Ovary (tissue), 9 donors: ENCODE results near the gene RBM44. TPM values are rescaled to one million over a fixed set of nuclear protein-coding genes. Genes with fewer than 3 reads are reported as not detected.

Source experiments
- DNase-seq, 5 donors: peaks; one replicate each; pipeline ENCODE4 v3.0.0-alpha.2; 2019 to 2020
- H3K27ac ChIP-seq, 2 donors: fragments of 200-600 bp; one replicate each; pipeline versions ENCODE4 v1.5.1 to v1.8.0; 2019 to 2022
- H3K27me3 ChIP-seq: fragments of 200-600 bp; one replicate; pipeline ENCODE4 v1.8.0; 2022
- H3K36me3 ChIP-seq: fragments of 200-600 bp; sonication (generic); one replicate; pipeline ENCODE4 v1.5.1; 2019
- H3K4me1 ChIP-seq: one replicate; pipeline ENCODE4 v1.8.1; 2013; ENCODE audit warnings: mild to moderate bottlenecking, moderate library complexity; ENCODE audit not compliant: insufficient read depth
- H3K4me3 ChIP-seq: fragments of 200-600 bp; sonication (generic); one replicate; pipeline ENCODE4 v1.5.1; 2017
- H3K9me3 ChIP-seq, 2 donors: fragments of 200-600 bp in 1 of 2; sonication (generic) in 1 of 2; one replicate each; pipeline versions ENCODE4 v1.5.1 to v1.8.1; 2013 to 2019; ENCODE audit warnings: mild to moderate bottlenecking in 1 of 2, moderate library complexity in 1 of 2
- CTCF ChIP-seq, 3 donors: fragments of 450-650 bp in 2 of 3; fragments of 200-600 bp in 1 of 3; IDR thresholded peaks; one replicate each; pipeline versions ENCODE4 v1.5.1 to v1.8.0; 2016 to 2022; ENCODE audit warnings: antibody characterized with exemption in 3 of 3, mild to moderate bottlenecking in 1 of 3
- EP300 ChIP-seq: sonication (generic); formaldehyde crosslinking; IDR thresholded peaks from one replicate; pipeline ENCODE4 v1.6.1; 2017; ENCODE audit warnings: antibody characterized with exemption
- POLR2A ChIP-seq: fragments of 450-650 bp; IDR thresholded peaks from one replicate; pipeline ENCODE4 v1.6.1; 2017; ENCODE audit warnings: antibody characterized with exemption, mild to moderate bottlenecking, moderate library complexity
- WGBS, 3 donors: extraction: QIAGEN DNeasy Blood & Tissue Kit in 1 of 3; methylation state at CpG; one replicate each; pipeline versions ENCODE4 v1.1.5 to v1.1.7; 2013 to 2017; 5-methylcytosine and 5-hydroxymethylcytosine counted together
- intact Hi-C, 4 donors: fragments of 100-400 bp; cut with DNase I; formaldehyde crosslinking; loops; one replicate each; pipeline versions ENCODE4 v1.11.0 to v1.15.1; 2022 to 2023
- polyA plus RNA-seq, 2 donors: library from polyadenylated mRNA; stranded (reverse); fragments of 200-250 nt in 1 of 2; fragments of 350-450 nt in 1 of 2; fragmentation: Illumina TruSeq in 1 of 2; extraction: RNeasy Lipid Tissue Mini Kit (QIAGEN cat#74804) in 1 of 2; gene quantifications; one replicate each; pipeline ENCODE4 v1.2.3, GENCODE V29; 2013 to 2014
- total RNA-seq, 7 donors: library from RNA; depleted of rRNA in 2 of 7; stranded (reverse); fragments of >200 nt in 2 of 7; fragmentation: NEBNext Ultra II Directional in 3 of 7; extraction: Animal tissue kit (Norgen Biotek cat#: 25700) in 3 of 7; gene quantifications; one replicate each; pipeline versions ENCODE4 v1.1.0 to v1.2.4, GENCODE V29; 2016 to 2023
- donor health status: DM: no; HTN: no; CAD: no; lungs with moderate emphysema.
- donor health status: DM: no; HTN: no; CAD: no.
- donor health status: Bipolar disorder and iron deficiency.
- donor health status: DM: yes; HTN: yes; CAD: no.
- donor health status: DM: no; HTN: no; CAD: no.
- donor health status: DM: yes; HTN: yes; CAD: no.

The RBM44 gene
- total and polyA plus RNA-seq, 9 donors: 0.13 to 0.83 (median 0.33) TPM

- H3K36me3 ChIP-seq: no peaks in the 10 kb centered on the region
- no peak overlapping the region for H3K27ac ChIP-seq
- no peak overlapping the region for H3K4me3 ChIP-seq
- TF ChIP-seq CTCF (IDR thresholded peaks at IDR 0.05) (no peak), POLR2A (no peak), EP300 (no peak)
- H3K27me3 ChIP-seq: no peaks in the 10 kb centered on the region
- peaks cover 14% of the 10 kb centered on the region for H3K4me1 ChIP-seq
- WGBS, 3 donors: 80 to 91% (median 88%) methylated on average over 14 to 16 of the region's 16 CpGs
- DNase-seq: peak in 1 of 5 donors; percentile 9
- no peaks in the 10 kb centered on the region for H3K9me3 ChIP-seq
- intact Hi-C loops: no loop called here
Measured at GRCh38 chr2:237875256-237876060, 76.9 kb downstream of the RBM44 start.

GRCh38 chr2:237876061-237876526 is 77.5 kb downstream of the RBM44 start:
- no peak overlapping the region for H3K4me3 ChIP-seq
- DNase-seq: peak in 1 of 5 donors; percentile 23
- H3K27me3 ChIP-seq: no peaks in the 10 kb centered on the region
- no peak overlapping the region for H3K27ac ChIP-seq
- 89 to 92% (median 92%) methylated on average over 13 to 14 of the region's 14 CpGs for WGBS, 3 donors
- TF ChIP-seq POLR2A (no peak), CTCF (IDR thresholded peaks at IDR 0.05) (no peak), EP300 (no peak)
- intact Hi-C loops: no loop called here
- no peaks in the 10 kb centered on the region for H3K9me3 ChIP-seq
- H3K36me3 ChIP-seq: no peaks in the 10 kb centered on the region
- peaks cover 14% of the 10 kb centered on the region for H3K4me1 ChIP-seq

- H3K4me1 ChIP-seq: peaks cover 14% of the 10 kb centered on the region
- intact Hi-C loops: no loop called here
- no peaks in the 10 kb centered on the region for H3K27me3 ChIP-seq
- no peaks in the 10 kb centered on the region for H3K36me3 ChIP-seq
- H3K4me3 ChIP-seq: no peak overlapping the region
- H3K27ac ChIP-seq: no peak overlapping the region
- H3K9me3 ChIP-seq: no peaks in the 10 kb centered on the region
- TF ChIP-seq EP300 (no peak), POLR2A (no peak), CTCF (IDR thresholded peaks at IDR 0.05) (no peak)
- DNase-seq: peak in 1 of 5 donors; percentile 20
- 92 to 93% (median 93%) methylated on average over 12 of the region's 12 CpGs for WGBS, 3 donors
Measured at GRCh38 chr2:237876532-237876931, 78.0 kb downstream of the RBM44 start.

GRCh38 chr2:237876951-237877491 is 78.4 kb downstream of the RBM44 start:
- Histone ChIP-seq H3K4me1 (peaks cover 14% of the 10 kb centered on the region), H3K9me3 (no peaks in the 10 kb centered on the region), H3K4me3 (no peak overlapping the region), H3K27ac (no peak overlapping the region), H3K27me3 (no peaks in the 10 kb centered on the region), H3K36me3 (no peaks in the 10 kb centered on the region)
- intact Hi-C loops: no loop called here
- 94 to 95% (median 95%) methylated on average over 23 of the region's 23 CpGs for WGBS, 3 donors
- TF ChIP-seq EP300 (no peak), CTCF (IDR thresholded peaks at IDR 0.05) (no peak), POLR2A (no peak)
- peak in 1 of 5 donors; percentile 30 for DNase-seq
